Karpas-422 (cell line): Measurements from ENCODE around the gene PYY. TPM values are rescaled to one million over a fixed set of nuclear protein-coding genes. Genes with fewer than 3 reads are reported as not detected.
"Not testable (repeated sequence)": the region's sequence is repeated elsewhere in the genome, so short reads cannot be mapped to it uniquely, and the experiment has no call there.

Source experiments
- DNase-seq: peaks from one replicate; pipeline ENCODE4 v3.0.0-alpha.2; 2015
- H2AFZ ChIP-seq: fragments of 200-600 bp; sonication (generic); 2 replicates; pipeline ENCODE4 v1.6.1; 2014; ENCODE audit warnings: antibody characterized with exemption, low read length, mixed read lengths
- H3K27ac ChIP-seq: fragments of 200-600 bp; sonication (generic); 2 replicates; pipeline ENCODE4 v1.5.1; 2014; ENCODE audit warnings: mild to moderate bottlenecking, low read length, moderate library complexity
- H3K27me3 ChIP-seq: fragments of 200-600 bp; sonication (generic); 2 replicates; pipeline ENCODE4 v1.6.1; 2014; ENCODE audit warnings: low read length, mixed read lengths
- H3K36me3 ChIP-seq: fragments of 200-600 bp; sonication (generic); 2 replicates; pipeline ENCODE4 v1.6.1; 2014; ENCODE audit warnings: low read length, mixed read lengths; ENCODE audit not compliant: insufficient read depth
- H3K4me1 ChIP-seq: fragments of 200-600 bp; sonication (generic); 2 replicates; pipeline ENCODE4 v1.6.1; 2014; ENCODE audit warnings: mild to moderate bottlenecking, low read length, mixed read lengths
- H3K4me2 ChIP-seq: fragments of 200-600 bp; sonication (generic); 2 replicates; pipeline ENCODE4 v1.6.1; 2014; ENCODE audit warnings: low read length, low read depth, mild to moderate bottlenecking; ENCODE audit not compliant: poor library complexity, severe bottlenecking
- H3K4me3 ChIP-seq: fragments of 200-600 bp; sonication (generic); 2 replicates; pipeline ENCODE4 v1.5.1; 2014; ENCODE audit warnings: mild to moderate bottlenecking, antibody characterized with exemption, low read length, mixed read lengths
- H3K79me2 ChIP-seq: fragments of 200-600 bp; sonication (generic); 2 replicates; pipeline ENCODE4 v1.6.1; 2014; ENCODE audit warnings: mild to moderate bottlenecking, low read length, mixed read lengths
- H3K9ac ChIP-seq: fragments of 200-600 bp; sonication (generic); 2 replicates; pipeline ENCODE4 v1.6.0; 2014; ENCODE audit warnings: low read length
- H3K9me2 ChIP-seq: fragments of 200-600 bp; sonication (generic), shearing (Covaris generic); replicated peaks from 2 replicates; pipeline ENCODE4 v1.6.0; 2014; ENCODE audit warnings: mild to moderate bottlenecking, low read length, moderate library complexity; ENCODE audit not compliant: insufficient read depth
- H3K9me3 ChIP-seq: fragments of 300-700, 200-600 bp; sonication (generic); 2 replicates; pipeline ENCODE4 v1.6.1; 2014; ENCODE audit warnings: low read length, mixed read lengths
- H4K20me1 ChIP-seq: fragments of 200-600 bp; sonication (generic); 2 replicates; pipeline ENCODE4 v1.6.1; 2014; ENCODE audit warnings: mild to moderate bottlenecking, antibody characterized with exemption, low read length, low read depth; ENCODE audit not compliant: insufficient read depth
- total RNA-seq: library from RNA; depleted of rRNA; stranded (reverse); fragments of >200 nt; shearing (Covaris generic); gene quantifications from 2 replicates; pipeline ENCODE4 v1.2.3, GENCODE V29; 2014; ENCODE audit warnings: low replicate concordance

Gene PYY
- total RNA-seq, 1 experiment from 2014 or later: not detected

GRCh38 chr17:43974382-43975266 lies 20.9 kb upstream of the PYY start:
- DNase-seq: no peak

GRCh38 chr17:43972444-43973212 lies 18.9 kb upstream of the PYY start:
- not testable (repeated sequence) for H3K4me3 ChIP-seq, H3K27me3 ChIP-seq, DNase-seq, H3K79me2 ChIP-seq, H3K27ac ChIP-seq, H3K4me2 ChIP-seq, H3K4me1 ChIP-seq, H3K9ac ChIP-seq, H4K20me1 ChIP-seq, H3K36me3 ChIP-seq, H3K9me2 ChIP-seq, H2AFZ ChIP-seq, H3K9me3 ChIP-seq

More at GRCh38 chr17:43974382-43975266, 20.9 kb upstream of the PYY start:
- H3K27ac ChIP-seq: no peak overlapping the region
- H3K9me2 ChIP-seq: no peaks in the 10 kb centered on the region
- H3K9ac ChIP-seq: no peak overlapping the region
- H3K79me2 ChIP-seq: no peaks in the 10 kb centered on the region
- H3K4me1 ChIP-seq: no peaks in the 10 kb centered on the region
- H3K27me3 ChIP-seq: no peaks in the 10 kb centered on the region
- H3K4me2 ChIP-seq: no peak overlapping the region
- H3K9me3 ChIP-seq: no peaks in the 10 kb centered on the region
- no peaks in the 10 kb centered on the region for H3K36me3 ChIP-seq
- no peak overlapping the region for H3K4me3 ChIP-seq
- no peak overlapping the region for H2AFZ ChIP-seq
- H4K20me1 ChIP-seq: no peaks in the 10 kb centered on the region

DNA sequence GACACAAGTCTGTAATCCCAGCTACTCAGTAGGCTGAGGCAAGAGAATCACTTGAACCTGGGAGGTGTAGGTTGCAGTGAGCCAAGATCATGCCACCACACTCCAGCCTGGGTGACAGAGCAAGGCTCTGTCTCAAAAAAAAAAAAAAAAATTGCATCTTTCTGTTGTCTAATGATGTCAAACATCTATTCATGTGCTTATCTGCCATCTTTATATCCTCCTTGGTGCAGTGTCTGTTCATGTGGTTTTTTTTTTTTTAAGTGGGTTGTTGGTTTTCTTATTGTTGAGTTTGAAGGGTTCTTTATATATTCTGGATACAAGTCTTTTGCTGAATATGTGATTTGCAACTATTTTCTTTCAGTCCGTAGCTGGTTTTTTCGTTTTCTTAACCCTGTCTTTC lies 17.7 kb upstream of the PYY start:
- not testable (repeated sequence) for H3K27ac ChIP-seq, H3K9me2 ChIP-seq, H3K4me1 ChIP-seq, H4K20me1 ChIP-seq, H2AFZ ChIP-seq, H3K9ac ChIP-seq, H3K27me3 ChIP-seq, DNase-seq, H3K4me3 ChIP-seq, H3K79me2 ChIP-seq, H3K36me3 ChIP-seq, H3K4me2 ChIP-seq, H3K9me3 ChIP-seq

DNA sequence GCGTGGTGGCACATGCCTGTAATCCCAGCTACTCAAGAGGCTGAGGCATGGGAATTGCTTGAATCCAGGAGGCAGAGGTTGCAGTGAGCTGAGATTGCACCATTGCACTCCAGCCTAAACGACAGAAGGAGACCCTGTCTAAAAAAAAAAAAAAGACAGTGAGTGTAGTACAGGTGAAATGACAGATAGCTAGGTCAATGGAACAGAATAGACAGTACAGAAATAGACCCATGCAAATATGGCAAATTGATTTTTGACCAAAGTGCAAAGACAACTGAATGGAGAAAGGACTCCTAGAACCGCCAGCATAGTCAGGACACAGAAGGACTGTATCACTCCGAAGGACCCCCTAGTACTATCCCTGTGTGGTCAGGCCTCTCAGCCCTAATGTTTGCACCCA lies 16.6 kb upstream of the PYY start:
- H3K9ac ChIP-seq: no peak overlapping the region
- DNase-seq: no peak
- no peaks in the 10 kb centered on the region for H4K20me1 ChIP-seq
- H3K9me3 ChIP-seq: no peaks in the 10 kb centered on the region
- no peak overlapping the region for H2AFZ ChIP-seq
- no peak overlapping the region for H3K4me3 ChIP-seq
- H3K4me2 ChIP-seq: no peak overlapping the region
- H3K4me1 ChIP-seq: no peaks in the 10 kb centered on the region
- no peaks in the 10 kb centered on the region for H3K36me3 ChIP-seq
- no peak overlapping the region for H3K27ac ChIP-seq
- no peaks in the 10 kb centered on the region for H3K27me3 ChIP-seq
- no peaks in the 10 kb centered on the region for H3K79me2 ChIP-seq
- H3K9me2 ChIP-seq: no peaks in the 10 kb centered on the region

DNA sequence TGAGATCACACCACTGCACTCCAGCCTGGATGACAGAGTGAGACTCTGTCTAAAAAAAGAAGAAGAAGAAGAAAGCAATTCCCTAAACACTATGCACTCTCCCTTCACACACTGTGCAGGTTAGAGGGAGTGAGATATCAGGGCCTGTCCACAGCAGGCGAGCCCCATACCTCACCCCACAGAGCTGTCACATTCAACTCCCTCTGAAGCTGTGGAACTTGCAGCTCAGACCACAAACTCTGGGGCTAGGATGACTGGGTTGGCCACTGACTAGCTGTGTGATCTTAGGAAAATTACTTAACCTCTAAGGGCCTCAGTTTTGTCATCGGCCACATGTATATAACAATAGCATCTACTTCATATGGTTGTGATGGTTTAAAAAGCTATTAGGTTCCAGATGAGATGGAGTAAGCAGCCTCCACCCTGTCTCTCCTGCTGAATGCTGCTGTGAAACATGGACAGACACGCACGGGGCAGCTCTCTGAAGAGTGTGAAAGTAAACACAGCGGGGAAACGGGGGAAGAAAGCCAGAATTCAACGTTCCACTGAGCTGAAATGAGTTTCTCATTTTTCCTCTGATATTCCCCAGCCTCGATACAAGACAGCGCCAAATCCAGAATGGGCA lies 13.6 kb upstream of the PYY start:
- Histone ChIP-seq H3K79me2 (no peaks in the 10 kb centered on the region), H3K9me2 (no peaks in the 10 kb centered on the region), H3K27ac (no peak overlapping the region), H4K20me1 (no peaks in the 10 kb centered on the region), H3K4me3 (no peak overlapping the region), H3K27me3 (no peaks in the 10 kb centered on the region), H3K36me3 (no peaks in the 10 kb centered on the region), H3K4me2 (no peak overlapping the region), H3K4me1 (no peaks in the 10 kb centered on the region), H3K9ac (no peak overlapping the region), H3K9me3 (no peaks in the 10 kb centered on the region), H2AFZ (no peak overlapping the region)
- no peak for DNase-seq

DNA sequence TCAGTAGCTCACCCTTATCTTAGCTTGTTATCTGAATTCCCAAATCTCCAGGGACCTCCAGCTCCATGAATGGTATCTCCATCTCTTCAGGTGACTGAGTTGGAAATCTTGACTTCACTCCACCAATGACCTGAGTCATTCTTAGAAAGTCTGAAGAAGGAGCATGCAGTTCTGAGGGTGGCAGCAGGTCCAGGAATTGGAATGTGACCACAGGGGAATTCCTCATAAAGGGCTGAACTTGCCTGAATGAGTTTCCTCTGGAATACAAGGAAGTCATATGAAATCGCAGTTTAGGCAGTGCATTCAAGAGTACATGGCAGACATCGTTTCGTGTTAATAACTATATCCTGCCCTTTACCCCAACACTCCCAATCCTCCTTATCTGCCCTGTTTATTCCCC lies 12.5 kb upstream of the PYY start:
- Histone ChIP-seq H3K27ac (no peak overlapping the region), H4K20me1 (no peaks in the 10 kb centered on the region), H3K27me3 (no peaks in the 10 kb centered on the region), H3K4me1 (no peaks in the 10 kb centered on the region), H3K79me2 (no peaks in the 10 kb centered on the region), H3K9me3 (no peaks in the 10 kb centered on the region), H3K9ac (no peak overlapping the region), H3K4me2 (no peak overlapping the region), H3K4me3 (no peak overlapping the region), H3K36me3 (no peaks in the 10 kb centered on the region), H3K9me2 (no peaks in the 10 kb centered on the region), H2AFZ (no peak overlapping the region)
- DNase-seq: no peak

- no peak overlapping the region for H3K9ac ChIP-seq
- no peak overlapping the region for H3K4me2 ChIP-seq
- no peak for DNase-seq
- H3K4me1 ChIP-seq: no peaks in the 10 kb centered on the region
- H3K79me2 ChIP-seq: no peaks in the 10 kb centered on the region
- no peaks in the 10 kb centered on the region for H4K20me1 ChIP-seq
- no peak overlapping the region for H3K27ac ChIP-seq
- H3K9me2 ChIP-seq: no peaks in the 10 kb centered on the region
- no peak overlapping the region for H2AFZ ChIP-seq
- H3K9me3 ChIP-seq: no peaks in the 10 kb centered on the region
- H3K36me3 ChIP-seq: no peaks in the 10 kb centered on the region
- no peaks in the 10 kb centered on the region for H3K27me3 ChIP-seq
- no peak overlapping the region for H3K4me3 ChIP-seq
Observed at GRCh38 chr17:43962479-43962878, 8.7 kb upstream of the PYY start.

DNA sequence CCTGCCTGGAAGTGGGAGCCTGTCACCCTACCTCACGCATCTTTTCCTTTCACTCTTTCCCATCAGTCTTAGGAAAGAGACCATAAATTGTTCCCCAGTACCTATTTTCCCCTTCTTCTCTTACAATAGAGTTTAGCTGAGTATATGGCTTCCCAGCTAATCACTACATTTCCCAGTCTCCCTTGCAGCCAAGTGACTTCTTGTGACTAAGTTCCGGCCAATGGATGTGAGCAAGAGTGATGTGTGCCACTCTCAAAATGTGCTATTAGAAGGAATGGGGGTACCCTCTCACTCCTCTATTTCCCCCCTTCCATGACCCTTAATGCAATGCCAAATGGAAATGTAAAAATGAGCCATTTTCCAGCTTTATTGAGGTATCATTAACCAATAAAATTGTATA lies 8.2 kb upstream of the PYY start:
- no peak overlapping the region for H3K4me2 ChIP-seq
- no peaks in the 10 kb centered on the region for H3K9me3 ChIP-seq
- H3K27me3 ChIP-seq: no peaks in the 10 kb centered on the region
- no peaks in the 10 kb centered on the region for H3K79me2 ChIP-seq
- no peaks in the 10 kb centered on the region for H3K36me3 ChIP-seq
- H3K27ac ChIP-seq: no peak overlapping the region
- no peak for DNase-seq
- no peak overlapping the region for H3K9ac ChIP-seq
- no peak overlapping the region for H2AFZ ChIP-seq
- no peak overlapping the region for H3K4me3 ChIP-seq
- no peaks in the 10 kb centered on the region for H4K20me1 ChIP-seq
- H3K9me2 ChIP-seq: no peaks in the 10 kb centered on the region
- H3K4me1 ChIP-seq: no peaks in the 10 kb centered on the region
